Fibroblast of the aortic adventitia (primary cell): Measurements from ENCODE around the gene LZTS2. TPM values are rescaled to one million over a fixed set of nuclear protein-coding genes. Genes with fewer than 3 reads are reported as not detected.

ENCODE experiments used
- DNase-seq: peaks from one replicate; pipeline ENCODE4 v3.0.0-alpha.2; 2010; ENCODE audit warnings: low read depth
- H3K4me3 ChIP-seq: 2 replicates; pipeline ENCODE4 v1.5.1; 2011; ENCODE audit warnings: low read depth, mild to moderate bottlenecking, control low read depth, low read length, moderate library complexity
- CTCF ChIP-seq: IDR thresholded peaks from 2 replicates; pipeline ENCODE4 v1.5.1; 2011; ENCODE audit warnings: mild to moderate bottlenecking, low read length, control low read depth, inconsistent platforms; ENCODE audit not compliant: insufficient read depth
- small RNA-seq: library from RNA; depleted of rRNA; stranded (forward); fragments of <200 nt; gene quantifications from one replicate; pipeline ENCODE3, GENCODE V24; 2012
- total RNA-seq: library from RNA; depleted of rRNA; stranded (reverse); fragments of >200 nt; gene quantifications from 2 replicates; pipeline ENCODE4 v1.2.3, GENCODE V29; 2012; ENCODE audit warnings: low replicate concordance

Gene LZTS2
- total RNA-seq, 1 donor: 91.7 TPM

DNA sequence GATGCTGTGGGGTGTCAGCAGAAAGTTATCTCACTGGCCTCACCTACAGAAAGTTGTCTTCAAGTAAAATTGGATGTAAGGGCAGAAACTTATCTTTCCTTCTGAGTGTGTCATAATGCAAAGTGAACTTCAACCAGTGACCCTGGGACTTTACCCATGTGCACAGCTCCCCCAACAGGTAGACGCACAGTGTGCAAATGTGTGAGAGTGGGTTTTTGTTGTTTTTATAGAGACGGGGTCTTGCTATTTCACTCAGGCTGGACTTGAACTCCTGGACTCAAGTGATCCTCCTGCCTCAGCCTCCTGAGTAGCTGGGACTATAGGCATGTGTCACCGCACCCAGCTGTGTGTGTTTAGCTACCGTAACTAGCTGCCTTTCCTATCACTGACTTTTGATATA lies 55.8 kb downstream of the LZTS2 start:
- no peak overlapping the region for H3K4me3 ChIP-seq
- TF ChIP-seq CTCF: no peak
- DNase-seq: no peak

DNA sequence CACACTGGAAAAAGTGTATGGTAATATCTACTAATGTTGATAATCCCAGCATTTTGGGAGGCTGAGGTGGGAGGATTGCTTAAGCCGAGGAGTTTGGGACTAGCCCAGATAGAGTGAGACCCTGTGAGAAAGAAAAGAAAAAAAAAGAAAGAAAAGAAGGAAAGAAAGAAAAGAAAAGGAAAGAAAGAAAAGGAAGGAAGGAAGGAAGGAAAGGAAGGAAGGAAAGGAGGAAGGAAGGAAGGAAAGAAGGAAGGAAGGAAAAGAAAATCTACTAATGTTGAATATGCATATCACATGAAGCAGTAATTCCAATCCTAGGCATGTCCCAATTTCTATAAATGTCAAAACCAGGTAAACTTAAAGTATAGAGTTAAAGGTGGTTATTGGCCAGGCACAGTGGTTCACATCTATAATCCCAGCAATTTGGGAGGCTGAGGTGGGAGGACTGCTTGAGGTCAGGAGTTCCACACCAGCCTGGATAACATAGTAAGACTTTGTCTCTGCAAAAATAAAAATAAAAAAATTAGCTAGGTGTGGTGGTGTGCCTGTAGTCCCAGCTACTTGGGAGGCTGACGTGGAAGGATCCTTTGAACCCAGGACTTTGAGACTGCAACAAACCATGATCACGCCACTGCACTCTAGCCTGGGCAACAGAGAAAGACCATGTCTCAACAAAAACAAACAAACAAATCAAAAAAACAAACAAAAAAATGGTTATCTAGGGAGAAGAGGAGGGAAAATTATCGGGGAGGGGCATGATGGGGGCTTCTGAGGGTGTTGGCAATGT lies 57.0 kb downstream of the LZTS2 start:
- DNase-seq: no peak
- no peak for TF ChIP-seq CTCF

More for the DNA sequence above, 57.0 kb downstream of the LZTS2 start:
- no peak overlapping the region for H3K4me3 ChIP-seq

Small RNAs within 50 kb of the gene (small RNA-seq; reads per million reads assigned to genes)
- not detected for gene MIR608

Other genes with a start within 250 kb of the LZTS2 start
- 34.8 and 62.8 TPM in 2 replicates for gene SLF2, start 86.8 kb upstream of the LZTS2 start, total RNA-seq
- gene SEMA4G, start 30.3 kb upstream of the LZTS2 start, total RNA-seq: 0.25 and 0.81 TPM in 2 replicates
- gene MRPL43, start 12.3 kb upstream of the LZTS2 start, total RNA-seq: 27.8 and 38.2 TPM in 2 replicates
- gene TWNK, start 12.3 kb upstream of the LZTS2 start, total RNA-seq: 4.1 and 4.8 TPM in 2 replicates
- 0.16 and 0.27 TPM in 2 replicates for gene PDZD7, start 31.3 kb downstream of the LZTS2 start, total RNA-seq
- 56.6 and 83.2 TPM in 2 replicates for gene SFXN3, start 31.4 kb downstream of the LZTS2 start, total RNA-seq
- 62.4 and 71.5 TPM in 2 replicates for gene KAZALD1, start 62.2 kb downstream of the LZTS2 start, total RNA-seq
- gene TLX1, start 131.5 kb downstream of the LZTS2 start, total RNA-seq: 0.16 TPM in 1 of 2 replicates, not detected in the other
- 0.08 TPM in 1 of 2 replicates, not detected in the other for gene LBX1, start 229.7 kb downstream of the LZTS2 start, total RNA-seq